ENCODE measurements around the gene IL4R. TPM values are rescaled to one million over a fixed set of nuclear protein-coding genes. Genes with fewer than 3 reads are reported as not detected.

The IL4R gene
- total RNA-seq, 1 experiment from 2014 or later: 99.0 TPM

GRCh38 chr16:27370318-27370717 is 56.5 kb downstream of the IL4R start:
- Mint-ChIP-seq H3K27me3 (ENCODE audit: unreplicated experiment) (no peaks in the 10 kb centered on the region), H3K9me3 (ENCODE audit: low read depth, unreplicated experiment) (peaks cover 3% of the 10 kb centered on the region), H3K27ac (ENCODE audit: unreplicated experiment) (no peak overlapping the region), H3K36me3 (ENCODE audit: insufficient read depth, unreplicated experiment) (peaks cover 29% of the 10 kb centered on the region), H3K4me1 (ENCODE audit: low read depth, unreplicated experiment) (peaks cover 6% of the 10 kb centered on the region), H3K4me3 (ENCODE audit: low read depth, unreplicated experiment) (no peak overlapping the region)
- no peak for TF ChIP-seq CTCF (IDR thresholded peaks at IDR 0.05; ENCODE audit: unreplicated experiment)
- intact Hi-C loops (cut with micrococcal nuclease; ENCODE audit: unreplicated experiment): no loop called here
- no TSS peak for BruUV-seq (replicated peaks)
- CTCF ChIA-PET: interaction anchor here (0.7 kb wide), 1 partner anchor 136 kb away, joined by 3 read pairs; no protein-coding TSS in a partner anchor
- no peak for DNase-seq

GRCh38 chr16:27373312-27373711 is 59.5 kb downstream of the IL4R start:
- Mint-ChIP-seq H3K27ac (ENCODE audit: unreplicated experiment) (no peak overlapping the region), H3K4me1 (ENCODE audit: low read depth, unreplicated experiment) (no peaks in the 10 kb centered on the region), H3K27me3 (ENCODE audit: unreplicated experiment) (peaks cover 12% of the 10 kb centered on the region), H3K9me3 (ENCODE audit: low read depth, unreplicated experiment) (peaks cover 3% of the 10 kb centered on the region), H3K36me3 (ENCODE audit: insufficient read depth, unreplicated experiment) (no peaks in the 10 kb centered on the region), H3K4me3 (ENCODE audit: low read depth, unreplicated experiment) (no peak overlapping the region)
- DNase-seq: no peak
- CTCF ChIA-PET: interaction anchor here (0.6 to 1.4 kb wide), 2 partner anchors 138 to 213 kb away, joined by 3 read pairs; no protein-coding TSS in a partner anchor
- no TSS peak for BruUV-seq (replicated peaks)
- TF ChIP-seq CTCF (IDR thresholded peaks at IDR 0.05; ENCODE audit: unreplicated experiment): no peak
- intact Hi-C loops (cut with micrococcal nuclease; ENCODE audit: unreplicated experiment): no loop called here

GRCh38 chr16:27374221-27374803 is 60.5 kb downstream of the IL4R start:
- Mint-ChIP-seq H3K4me1 (ENCODE audit: low read depth, unreplicated experiment) (no peaks in the 10 kb centered on the region), H3K27ac (ENCODE audit: unreplicated experiment) (no peak overlapping the region), H3K27me3 (ENCODE audit: unreplicated experiment) (peaks cover 22% of the 10 kb centered on the region), H3K9me3 (ENCODE audit: low read depth, unreplicated experiment) (peaks cover 3% of the 10 kb centered on the region), H3K4me3 (ENCODE audit: low read depth, unreplicated experiment) (no peak overlapping the region), H3K36me3 (ENCODE audit: insufficient read depth, unreplicated experiment) (no peaks in the 10 kb centered on the region)
- BruUV-seq (replicated peaks): no TSS peak
- DNase-seq: no peak
- intact Hi-C loops (cut with micrococcal nuclease; ENCODE audit: unreplicated experiment): no loop called here
- TF ChIP-seq CTCF (IDR thresholded peaks at IDR 0.05; ENCODE audit: unreplicated experiment): no peak
- CTCF ChIA-PET: interaction anchor here (0.6 to 1.1 kb wide), 2 partner anchors 13 to 203 kb away, joined by 3 read pairs; no protein-coding TSS in a partner anchor

GRCh38 chr16:27374804-27375425 is 61.1 kb downstream of the IL4R start:
- no peak overlapping the region for H3K27ac Mint-ChIP-seq (ENCODE audit: unreplicated experiment)
- CTCF ChIA-PET: interaction anchor here (1.1 kb wide), 1 partner anchor 13 kb away, joined by 3 read pairs; no protein-coding TSS in a partner anchor
- intact Hi-C loops (cut with micrococcal nuclease; ENCODE audit: unreplicated experiment): loop anchor here (5.0 kb wide), 1 partner anchor 82 kb away; no protein-coding TSS in a partner anchor
- peak; percentile 66 for TF ChIP-seq CTCF (IDR thresholded peaks at IDR 0.05; ENCODE audit: unreplicated experiment)
- no peaks in the 10 kb centered on the region for H3K36me3 Mint-ChIP-seq (ENCODE audit: insufficient read depth, unreplicated experiment)
- H3K4me1 Mint-ChIP-seq (ENCODE audit: low read depth, unreplicated experiment): no peaks in the 10 kb centered on the region
- peak; percentile 76 for DNase-seq
- peaks cover 3% of the 10 kb centered on the region for H3K9me3 Mint-ChIP-seq (ENCODE audit: low read depth, unreplicated experiment)
- no peak overlapping the region for H3K4me3 Mint-ChIP-seq (ENCODE audit: low read depth, unreplicated experiment)
- BruUV-seq (replicated peaks): no TSS peak
- peaks cover 28% of the 10 kb centered on the region for H3K27me3 Mint-ChIP-seq (ENCODE audit: unreplicated experiment)
